Measurements from ENCODE around the gene CUL9. TPM values are rescaled to one million over a fixed set of nuclear protein-coding genes. Genes with fewer than 3 reads are reported as not detected.
A peak's percentile ranks its signal among the peaks of the same experiment; 100 is the strongest.

The CUL9 gene
- total and polyA plus RNA-seq, 11 donors = 6.5 to 22.3 (median 12.5) TPM

GRCh38 chr6:43229803-43230620 is 48.0 kb downstream of the CUL9 start:
- Histone ChIP-seq H3K27me3 (peaks cover 0 to 2% (median 0%) of the 10 kb centered on the region in 9 donors), H3K4me3 (peak overlapping the region in 9 of 12 donors; percentile 50 to 79 (median 65)), H3K4me1 (peaks cover 0 to 26% (median 0%) of the 10 kb centered on the region in 12 donors), H3K36me3 (peaks cover 0 to 4% (median 0%) of the 10 kb centered on the region in 9 donors), H3K27ac (peak overlapping the region in 2 of 12 donors; percentile 17 to 78), H3K9me3 (no peaks in the 10 kb centered on the region)
- intact Hi-C loops (cut with DNase I) = loop anchor here in 1 of 10 donors (5.0 kb wide), 1 partner anchor 48 kb away; the partner anchor contains the start of gene CUL9
- ATAC-seq = no peak
- WGBS, 4 donors = 76 to 82% (median 78%) methylated on average over 17 of the region's 17 CpGs
- DNase-seq = no peak
- no peak for TF ChIP-seq CTCF (IDR thresholded peaks at IDR 0.05)
- no peak for TF ChIP-seq POLR2A (IDR thresholded peaks at IDR 0.05)

GRCh38 chr6:43231053-43231452 is 49.1 kb downstream of the CUL9 start:
- H3K9me3 ChIP-seq = no peaks in the 10 kb centered on the region
- no peak for TF ChIP-seq POLR2A (IDR thresholded peaks at IDR 0.05)
- no peak for TF ChIP-seq CTCF (IDR thresholded peaks at IDR 0.05)
- no peak overlapping the region for H3K27ac ChIP-seq
- ATAC-seq (no peak), DNase-seq (no peak)
- intact Hi-C loops (cut with DNase I) = no loop called here
- peaks cover 0 to under 1% (median 0%) of the 10 kb centered on the region in 9 donors for H3K36me3 ChIP-seq
- peaks cover 0 to 21% (median 0%) of the 10 kb centered on the region in 12 donors for H3K4me1 ChIP-seq
- peaks cover 0 to 6% (median 0%) of the 10 kb centered on the region in 9 donors for H3K27me3 ChIP-seq
- H3K4me3 ChIP-seq = no peak overlapping the region
- 87 to 93% (median 92%) methylated on average over 4 of the region's 4 CpGs for WGBS, 4 donors

GRCh38 chr6:43231735-43232450 is 49.9 kb downstream of the CUL9 start:
- H3K4me3 ChIP-seq = no peak overlapping the region
- DNase-seq (no peak), ATAC-seq (no peak)
- no peaks in the 10 kb centered on the region for H3K9me3 ChIP-seq
- H3K27me3 ChIP-seq = peaks cover 0 to 6% (median 0%) of the 10 kb centered on the region in 9 donors
- WGBS, 4 donors = 65 to 72% (median 71%) methylated on average over 3 of the region's 3 CpGs
- TF ChIP-seq POLR2A (IDR thresholded peaks at IDR 0.05) (no peak), CTCF (IDR thresholded peaks at IDR 0.05) (no peak)
- intact Hi-C loops (cut with DNase I) = no loop called here
- no peak overlapping the region for H3K27ac ChIP-seq
- no peaks in the 10 kb centered on the region for H3K36me3 ChIP-seq
- H3K4me1 ChIP-seq = peaks cover 0 to 21% (median 0%) of the 10 kb centered on the region in 12 donors

- DNase-seq (no peak), ATAC-seq (no peak)
- Histone ChIP-seq H3K9me3 (peaks cover 0 to 8% (median 0%) of the 10 kb centered on the region in 12 donors), H3K4me3 (no peak overlapping the region), H3K36me3 (no peaks in the 10 kb centered on the region), H3K27ac (no peak overlapping the region), H3K27me3 (peaks cover 0 to 22% (median 0%) of the 10 kb centered on the region in 9 donors), H3K4me1 (no peaks in the 10 kb centered on the region)
- intact Hi-C loops (cut with DNase I) = no loop called here
- TF ChIP-seq POLR2A (IDR thresholded peaks at IDR 0.05) (no peak), CTCF (IDR thresholded peaks at IDR 0.05) (no peak)
- WGBS, 4 donors = 59 to 91% (median 83%) methylated on average over 2 of the region's 2 CpGs
Observed at GRCh38 chr6:43235841-43236240, 53.8 kb downstream of the CUL9 start.
